WTC11 (cell line): ENCODE data around the gene BCL7C.
A peak's percentile ranks its signal among the peaks of the same experiment; 100 is the strongest.

ENCODE experiments used
- ATF1 ChIP-seq: sonication (generic); formaldehyde crosslinking; IDR thresholded peaks from 2 replicates; pipeline ENCODE4 v1.8.1; 2023; ENCODE audit warnings: mild to moderate bottlenecking, moderate library complexity, missing genetic modification reagents
- ATF6 ChIP-seq: sonication (generic); formaldehyde crosslinking; IDR thresholded peaks from 2 replicates; pipeline ENCODE4 v1.8.1; 2023; ENCODE audit warnings: mild to moderate bottlenecking, missing genetic modification reagents
- CTCF ChIP-seq: fragments of 200-600 bp; IDR thresholded peaks from 2 replicates; pipeline ENCODE4 v1.8.0; 2022; ENCODE audit warnings: antibody characterized with exemption
- MAX ChIP-seq: sonication (generic); formaldehyde crosslinking; IDR thresholded peaks from 2 replicates; pipeline ENCODE4 v1.8.0; 2022; ENCODE audit warnings: mild to moderate bottlenecking, missing genetic modification reagents
- NR2C2 ChIP-seq: sonication (generic); formaldehyde crosslinking; IDR thresholded peaks from 2 replicates; pipeline ENCODE4 v1.8.0; 2022; ENCODE audit warnings: mild to moderate bottlenecking, missing genetic modification reagents

GRCh38 chr16:30893744-30894539, at the start of gene BCL7C:
- TF ChIP-seq CTCF (no peak), ATF6 (CRISPR knock-in tag) (no peak), MAX (CRISPR knock-in tag) (peak; percentile 91), ATF1 (no peak), NR2C2 (CRISPR knock-in tag) (no peak; the same call in 1 of the 2 replicates)
